GM21825 (cell line): Measurements from ENCODE around the gene TRIB2.
"Not testable (repeated sequence)": the region's sequence is repeated elsewhere in the genome, so short reads cannot be mapped to it uniquely, and the experiment has no call there.

ENCODE experiments used
- ATAC-seq: cut with Tn5 transposase; IDR thresholded peaks from one replicate; pipeline ENCODE4 v1.9.1; 2021; ENCODE audit warnings: mild to moderate bottlenecking, moderate library complexity; ENCODE audit not compliant: unreplicated experiment

The TRIB2 gene

DNA sequence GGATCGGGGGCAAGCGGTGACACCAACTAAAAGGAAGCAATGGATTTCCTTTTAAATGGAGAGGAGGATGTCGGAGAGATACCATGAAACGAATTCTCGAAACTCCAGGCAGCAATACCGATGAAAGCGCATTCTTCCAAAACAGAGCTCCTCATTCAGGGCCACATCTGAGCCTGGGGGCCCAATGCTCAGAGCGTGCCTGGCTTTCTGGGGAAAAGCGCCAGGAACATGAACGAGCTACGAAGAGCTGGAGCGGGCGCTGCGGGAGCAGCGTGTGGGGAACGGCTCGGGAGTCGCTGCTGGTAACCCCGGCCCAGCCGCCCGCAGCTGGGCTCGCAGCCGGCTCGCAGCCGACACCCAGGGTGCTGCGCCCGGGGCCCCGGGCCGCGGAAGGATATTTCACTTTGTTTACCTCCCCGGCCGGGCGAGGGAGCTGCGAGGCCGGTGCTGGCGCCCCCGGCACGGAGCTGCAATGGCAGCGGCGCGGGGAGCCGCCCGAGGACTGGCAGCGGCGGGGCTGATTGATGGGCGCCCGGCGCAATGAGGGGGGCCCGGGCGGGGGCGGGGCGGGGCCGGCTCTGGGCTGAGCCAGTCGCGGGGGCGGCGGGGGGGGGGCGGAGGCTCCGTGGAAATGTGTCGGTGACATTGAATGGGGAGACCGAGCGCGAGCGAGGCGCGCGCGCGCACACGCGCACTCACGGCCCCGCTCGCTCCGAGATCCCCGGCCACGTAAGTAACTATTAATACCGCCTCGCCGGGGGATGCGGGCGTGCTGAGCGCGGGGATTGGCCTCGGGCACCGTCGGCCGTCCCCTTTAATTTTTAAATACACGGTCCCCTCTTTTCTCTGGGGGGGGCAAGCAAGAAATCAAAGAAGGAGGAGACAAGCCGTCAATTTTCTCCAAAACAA, at the start of gene TRIB2:
Gene TRIB2, plus strand, starts transcription at position 655 of the 909 bp plus-strand sequence. CDS start 1,372 bp downstream, outside the sequence.
- peak; percentile 78 for ATAC-seq

GRCh38 chr2:12669036-12669435, 47.7 kb upstream of the TRIB2 start:
- no peak for ATAC-seq

GRCh38 chr2:12672711-12673315, 43.9 kb upstream of the TRIB2 start:
- ATAC-seq: no peak

DNA sequence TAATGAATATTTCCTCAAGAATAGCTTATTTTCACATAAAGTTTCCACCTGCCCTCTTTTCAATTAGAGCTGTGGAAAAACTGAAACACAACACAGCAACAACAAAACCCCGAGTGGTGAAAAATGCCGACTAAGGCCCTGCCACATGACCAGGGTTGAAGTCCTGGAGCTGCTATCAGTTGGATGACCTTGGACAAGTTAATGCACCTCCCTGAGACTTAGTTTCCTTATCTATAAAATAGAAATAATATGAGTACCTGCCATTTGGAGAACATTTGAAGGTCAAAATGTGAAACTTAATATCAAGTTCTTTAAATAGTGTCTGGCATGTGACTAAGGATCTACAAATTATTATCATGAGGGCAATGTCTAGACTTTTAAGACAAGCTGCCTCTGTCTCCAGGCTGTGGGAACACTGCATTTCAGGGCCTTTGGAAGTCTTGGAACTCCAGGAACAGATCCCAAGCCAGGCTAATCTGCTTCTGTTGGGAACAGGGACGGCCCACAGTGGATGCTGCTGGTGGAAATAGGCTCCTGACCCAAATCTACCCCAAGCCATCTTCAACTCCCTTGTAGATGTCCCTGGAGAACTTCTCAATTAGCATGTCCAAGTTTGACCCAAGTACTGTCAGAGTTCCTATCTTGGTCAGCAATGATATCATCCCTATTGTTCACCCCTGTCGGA, 42.0 kb upstream of the TRIB2 start:
- no peak for ATAC-seq

GRCh38 chr2:12675352-12675795, 41.4 kb upstream of the TRIB2 start:
- ATAC-seq: no peak

GRCh38 chr2:12675801-12676200, 40.9 kb upstream of the TRIB2 start:
- ATAC-seq: no peak

GRCh38 chr2:12676771-12677170, 40.0 kb upstream of the TRIB2 start:
- ATAC-seq: no peak

- no peak for ATAC-seq
Measured at GRCh38 chr2:12678186-12678585, 38.5 kb upstream of the TRIB2 start.

DNA sequence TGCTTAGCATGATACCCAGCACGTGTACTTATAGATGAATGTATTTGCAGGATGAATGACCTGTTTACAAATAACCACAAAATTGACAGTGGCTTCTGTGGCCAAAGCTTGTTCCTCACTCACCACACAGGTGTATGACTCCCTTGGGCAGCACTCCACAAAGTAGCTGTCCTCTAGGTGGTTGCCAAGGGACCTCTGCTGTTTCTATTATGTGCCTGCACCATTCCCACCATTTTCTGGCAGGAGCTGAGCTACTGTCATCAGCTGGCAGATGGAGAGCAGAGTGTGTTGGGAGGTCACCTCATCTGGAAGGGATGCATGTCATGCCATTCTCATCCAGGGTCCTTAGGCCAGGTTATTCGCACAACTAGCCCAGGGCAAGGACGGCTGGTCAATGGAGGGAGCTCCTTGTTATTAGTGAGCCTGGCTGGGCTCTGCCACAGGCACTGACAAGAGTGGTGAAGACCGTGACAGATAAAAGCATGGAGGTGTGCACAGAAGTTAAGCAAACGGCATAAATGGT, 37.1 kb upstream of the TRIB2 start:
- no peak for ATAC-seq

- ATAC-seq: not testable (repeated sequence)
Measured at GRCh38 chr2:12680115-12680514, 36.6 kb upstream of the TRIB2 start.

- ATAC-seq: no peak
Measured at GRCh38 chr2:12682017-12682416, 34.7 kb upstream of the TRIB2 start.

DNA sequence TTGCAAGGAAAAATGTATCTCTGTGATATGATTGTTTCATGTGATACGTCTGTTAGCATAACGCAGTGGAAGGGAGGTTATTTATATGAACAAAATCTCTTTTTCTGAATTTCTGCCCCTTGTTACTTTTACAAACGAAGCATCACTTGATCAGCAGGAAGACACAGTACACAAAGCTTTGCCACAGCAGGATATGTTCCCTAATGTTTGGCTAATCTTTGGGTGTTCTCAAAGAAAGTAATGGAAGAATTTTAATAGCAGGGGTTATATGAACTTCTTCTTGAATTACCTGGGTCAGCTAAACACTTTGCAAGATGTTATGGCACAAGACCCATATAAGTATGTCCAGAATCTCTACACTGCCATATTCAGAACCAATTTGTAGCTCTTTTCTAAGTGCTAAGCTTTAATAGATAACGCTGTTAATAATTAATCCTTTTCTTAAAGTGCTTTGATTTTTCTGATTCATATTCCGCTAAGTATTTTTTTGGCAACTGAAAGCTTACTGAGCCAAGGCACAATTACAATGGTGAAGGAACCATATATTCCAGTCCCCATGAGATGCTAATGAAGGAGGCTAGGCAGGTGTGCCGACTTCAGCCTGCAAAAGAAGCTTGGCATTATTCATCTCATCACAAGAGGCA, 33.2 kb upstream of the TRIB2 start:
- no peak for ATAC-seq

- ATAC-seq: no peak
Measured at GRCh38 chr2:12684471-12684936, 32.2 kb upstream of the TRIB2 start.

- no peak for ATAC-seq
Measured at GRCh38 chr2:12685145-12685544, 31.6 kb upstream of the TRIB2 start.

- no peak for ATAC-seq
Measured at GRCh38 chr2:12685956-12686355, 30.8 kb upstream of the TRIB2 start.

- no peak for ATAC-seq
Measured at GRCh38 chr2:12686708-12687283, 29.9 kb upstream of the TRIB2 start.

DNA sequence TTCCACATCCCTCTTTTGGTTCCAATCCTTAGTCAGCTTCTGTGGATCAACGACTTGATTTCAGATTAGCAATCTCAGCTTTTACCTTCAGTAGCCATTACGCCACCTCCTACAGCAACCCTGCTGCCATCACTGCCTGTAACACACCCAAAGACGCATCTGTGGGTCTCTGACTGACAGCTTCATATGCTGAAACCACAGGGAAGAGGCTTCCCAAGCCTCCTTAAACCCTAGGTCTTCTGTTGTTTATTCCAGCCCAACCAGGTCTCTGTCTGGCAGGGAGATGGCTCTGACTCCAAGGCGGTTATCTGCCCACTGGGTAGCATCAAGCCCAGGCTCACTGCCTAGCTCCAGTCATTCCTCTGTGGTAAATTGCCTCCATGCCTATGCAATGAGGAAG, 28.6 kb upstream of the TRIB2 start:
- ATAC-seq: no peak

- no peak for ATAC-seq
Measured at GRCh38 chr2:12688893-12689292, 27.8 kb upstream of the TRIB2 start.

- no peak for ATAC-seq
Measured at GRCh38 chr2:12693509-12693908, 23.2 kb upstream of the TRIB2 start.

DNA sequence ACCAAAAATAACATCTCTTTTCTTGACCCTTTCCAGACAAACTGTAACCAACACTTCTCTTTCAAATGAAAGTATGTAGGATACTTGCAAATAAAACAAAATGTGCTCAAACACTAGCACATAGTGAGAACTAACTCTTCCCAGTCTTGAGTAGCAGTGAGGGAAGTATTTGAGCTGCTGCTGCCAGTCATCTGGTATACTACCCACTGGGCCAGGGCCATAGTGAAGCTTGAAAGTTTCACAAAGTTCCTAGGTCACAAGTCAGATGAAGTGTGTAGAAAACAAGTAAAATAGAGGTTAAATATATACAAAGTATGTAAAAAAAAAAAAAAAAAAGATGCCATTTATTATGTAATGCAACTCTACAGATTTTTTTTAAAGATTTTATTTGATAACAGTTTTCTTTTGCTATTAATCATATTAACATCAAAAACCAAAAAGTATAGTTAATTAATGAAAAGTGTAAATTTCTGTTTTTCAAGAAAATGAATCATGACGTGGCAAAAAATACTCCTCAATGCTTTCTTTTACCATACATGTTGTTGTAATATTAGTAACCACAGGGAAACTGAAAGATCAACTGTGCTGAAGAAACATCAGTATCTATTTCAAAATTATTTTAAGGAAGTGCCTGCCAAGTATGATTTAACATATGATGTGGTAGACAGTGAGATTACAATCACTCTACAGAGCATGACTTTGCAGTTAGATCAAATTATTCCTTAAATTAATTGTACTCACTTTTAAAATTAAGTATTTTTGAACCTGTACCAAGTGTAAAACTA, 21.6 kb upstream of the TRIB2 start:
- ATAC-seq: peak; percentile 63
